GM12878 (cell line): ENCODE results near the gene SMC1B. TPM values are rescaled to one million over a fixed set of nuclear protein-coding genes. Genes with fewer than 3 reads are reported as not detected.

Experiments
- CBX5 ChIP-seq: sonication (generic); IDR thresholded peaks from 2 replicates; pipeline ENCODE4 v1.6.1; 2016; ENCODE audit warnings: low read depth, moderate library complexity, mild to moderate bottlenecking, inconsistent platforms
- CHD1 ChIP-seq: IDR thresholded peaks from 2 replicates; pipeline ENCODE4 v1.6.1; 2012; ENCODE audit warnings: low read depth, low read length, improper control_type of control experiment
- CREM ChIP-seq: IDR thresholded peaks from 2 replicates; pipeline ENCODE4 v1.6.1; 2014; ENCODE audit warnings: antibody characterized with exemption, low read depth
- E4F1 ChIP-seq: fragments of 450-650 bp; IDR thresholded peaks from 2 replicates; pipeline ENCODE4 v1.6.1; 2018; ENCODE audit warnings: borderline replicate concordance, mild to moderate bottlenecking; ENCODE audit not compliant: partially characterized antibody
- EED ChIP-seq: sonication (generic); IDR thresholded peaks from 2 replicates; pipeline ENCODE4 v1.6.1; 2016; ENCODE audit warnings: antibody characterized with exemption, low read depth
- IRF4 ChIP-seq: IDR thresholded peaks from 2 replicates; pipeline ENCODE4 v1.6.1; 2011; ENCODE audit warnings: low read depth, low read length
- LARP7 ChIP-seq: fragments of 450-650 bp; IDR thresholded peaks from 2 replicates; pipeline ENCODE4 v1.6.1; 2017; ENCODE audit warnings: mild to moderate bottlenecking
- MAX ChIP-seq: IDR thresholded peaks from 2 replicates; pipeline ENCODE4 v1.6.1; 2012; ENCODE audit warnings: low read depth, low read length, improper control_type of control experiment
- MEF2A ChIP-seq: IDR thresholded peaks from 2 replicates; pipeline ENCODE4 v1.6.1; 2011; ENCODE audit warnings: low read depth, mild to moderate bottlenecking, low read length, moderate library complexity; ENCODE audit not compliant: insufficient read depth
- NR2C1 ChIP-seq: fragments of 450-650 bp; IDR thresholded peaks from 2 replicates; pipeline ENCODE4 v1.6.1; 2017; ENCODE audit warnings: antibody characterized with exemption, mild to moderate bottlenecking, moderate library complexity
- NRF1 ChIP-seq: conservative IDR thresholded peaks from 2 replicates; pipeline ENCODE4 v1.6.1; 2011; ENCODE audit warnings: mild to moderate bottlenecking, low read depth, low read length, improper control_type of control experiment
- POLR2AphosphoS5 ChIP-seq: IDR thresholded peaks from 2 replicates; pipeline ENCODE4 v1.6.1; 2011; ENCODE audit warnings: mild to moderate bottlenecking, low read length, inconsistent platforms
- POU2F2 ChIP-seq: IDR thresholded peaks from 3 replicates; pipeline ENCODE4 v1.6.1; 2011; ENCODE audit warnings: low read depth, mild to moderate bottlenecking, low read length, borderline replicate concordance
- SUPT20H ChIP-seq: IDR thresholded peaks from 2 replicates; pipeline ENCODE4 v1.6.1; 2011; ENCODE audit warnings: low read depth, mild to moderate bottlenecking, low read length, moderate library complexity, borderline replicate concordance; ENCODE audit not compliant: control insufficient read depth
- ZNF384 ChIP-seq: IDR thresholded peaks from 2 replicates; pipeline ENCODE4 v1.6.1; 2012; ENCODE audit warnings: low read depth, mild to moderate bottlenecking, low read length, improper control_type of control experiment, borderline replicate concordance
- polyA plus RNA-seq, 11 experiments: library from polyadenylated mRNA; depleted of rRNA in 4 of 11; unstranded in 6 of 11; stranded (reverse) in 5 of 11; fragments of >200 nt; fragmentation: Nextera tagmentation in 4 of 11; fragmentation: Illumina TruSeq in 1 of 11; extraction: Ambion mirVana in 4 of 11; extraction: Trizol in 1 of 11; gene quantifications; 1 replicate in 1 of 11; 2 replicates in 10 of 11; pipeline versions ENCODE4 v1.2.1 to v1.2.3, GENCODE V29; 2011 to 2016; ENCODE audit warnings: inconsistent platforms in 2 of 11, missing spikeins in 2 of 11, low read depth in 1 of 11
- total RNA-seq, 4 experiments: library from RNA; depleted of rRNA in 3 of 4; stranded (reverse); fragments of >200 nt in 3 of 4; fragmentation: Illumina TruSeq in 1 of 4; extraction: Trizol in 1 of 4; gene quantifications; 2 replicates each; pipeline versions ENCODE4 v1.2.1 to v1.2.3, GENCODE V29; 2013 to 2021
- TF ChIP-seq, protein P1 (sequence below): fragments of 450-650 bp; IDR thresholded peaks from 2 replicates; pipeline ENCODE4 v1.6.1; 2016; ENCODE audit warnings: mild to moderate bottlenecking
- TF ChIP-seq, protein P2 (sequence below): fragments of 450-650 bp; IDR thresholded peaks from 2 replicates; pipeline ENCODE4 v1.6.1; 2017; ENCODE audit warnings: borderline replicate concordance

The SMC1B gene
- total and polyA plus RNA-seq, 10 of the 15 experiments (the other 5 are each of a cell fraction or from before 2014, with no cell fraction given), result not detected

DNA sequence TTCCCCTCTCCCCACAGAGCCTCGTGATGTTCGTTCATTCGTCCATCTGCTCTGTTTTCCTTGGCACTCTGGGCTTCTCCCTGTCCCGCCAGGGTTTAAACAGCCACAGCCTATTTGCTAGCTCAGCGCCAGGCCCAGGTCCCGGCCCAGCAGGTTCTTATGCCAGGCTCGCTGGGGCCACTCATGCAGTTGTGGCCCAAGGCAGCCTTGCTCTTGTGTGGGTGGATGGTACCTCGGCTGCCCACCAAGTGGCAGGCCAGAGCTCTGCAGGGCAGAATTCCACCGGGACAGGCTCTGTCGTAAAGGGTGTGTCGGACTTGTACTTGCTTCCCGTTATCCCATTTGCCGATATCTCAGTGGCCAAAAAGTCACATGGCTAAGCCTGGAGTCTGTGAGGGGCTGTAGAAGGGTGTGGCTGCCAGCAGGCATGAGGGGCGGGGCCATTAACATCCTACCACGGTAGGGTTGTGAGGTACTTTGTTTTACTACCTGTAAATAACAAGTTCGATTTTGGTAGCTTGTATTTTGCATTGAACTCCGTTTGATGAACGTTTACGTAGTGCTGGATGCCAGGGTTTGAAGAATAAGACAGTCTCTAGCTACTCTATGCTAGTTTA is 95.7 kb downstream of the SMC1B start (continued):
- TF ChIP-seq MEF2A, result no peak
- TF ChIP-seq LARP7, result no peak
- TF ChIP-seq IRF4, result no peak
- TF ChIP-seq SUPT20H, result no peak
- no peak for TF ChIP-seq NR2C1
- TF ChIP-seq CREM, result no peak
- TF ChIP-seq, protein P1, sequence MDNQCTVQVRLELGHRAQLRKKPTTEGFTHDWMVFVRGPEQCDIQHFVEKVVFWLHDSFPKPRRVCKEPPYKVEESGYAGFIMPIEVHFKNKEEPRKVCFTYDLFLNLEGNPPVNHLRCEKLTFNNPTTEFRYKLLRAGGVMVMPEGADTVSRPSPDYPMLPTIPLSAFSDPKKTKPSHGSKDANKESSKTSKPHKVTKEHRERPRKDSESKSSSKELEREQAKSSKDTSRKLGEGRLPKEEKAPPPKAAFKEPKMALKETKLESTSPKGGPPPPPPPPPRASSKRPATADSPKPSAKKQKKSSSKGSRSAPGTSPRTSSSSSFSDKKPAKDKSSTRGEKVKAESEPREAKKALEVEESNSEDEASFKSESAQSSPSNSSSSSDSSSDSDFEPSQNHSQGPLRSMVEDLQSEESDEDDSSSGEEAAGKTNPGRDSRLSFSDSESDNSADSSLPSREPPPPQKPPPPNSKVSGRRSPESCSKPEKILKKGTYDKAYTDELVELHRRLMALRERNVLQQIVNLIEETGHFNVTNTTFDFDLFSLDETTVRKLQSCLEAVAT, result 0 out of 2 replicates have a peak, but pooled peaks have one; percentile 55
- no peak for TF ChIP-seq MAX
- no peak for TF ChIP-seq CHD1
- TF ChIP-seq POLR2AphosphoS5, result no peak
- TF ChIP-seq POU2F2, result no peak
- TF ChIP-seq, protein P2, sequence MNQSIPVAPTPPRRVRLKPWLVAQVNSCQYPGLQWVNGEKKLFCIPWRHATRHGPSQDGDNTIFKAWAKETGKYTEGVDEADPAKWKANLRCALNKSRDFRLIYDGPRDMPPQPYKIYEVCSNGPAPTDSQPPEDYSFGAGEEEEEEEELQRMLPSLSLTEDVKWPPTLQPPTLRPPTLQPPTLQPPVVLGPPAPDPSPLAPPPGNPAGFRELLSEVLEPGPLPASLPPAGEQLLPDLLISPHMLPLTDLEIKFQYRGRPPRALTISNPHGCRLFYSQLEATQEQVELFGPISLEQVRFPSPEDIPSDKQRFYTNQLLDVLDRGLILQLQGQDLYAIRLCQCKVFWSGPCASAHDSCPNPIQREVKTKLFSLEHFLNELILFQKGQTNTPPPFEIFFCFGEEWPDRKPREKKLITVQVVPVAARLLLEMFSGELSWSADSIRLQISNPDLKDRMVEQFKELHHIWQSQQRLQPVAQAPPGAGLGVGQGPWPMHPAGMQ, result no peak
- no peak for TF ChIP-seq EED
- TF ChIP-seq NRF1, result no peak
- no peak for TF ChIP-seq CBX5
- no peak for TF ChIP-seq ZNF384
- no peak for TF ChIP-seq E4F1
